GM18502 (cell line): ENCODE measurements around the gene RFC2.
"Not testable (repeated sequence)": the region's sequence is repeated elsewhere in the genome, so short reads cannot be mapped to it uniquely, and the experiment has no call there.

ENCODE experiments used
- ATAC-seq: cut with Tn5 transposase; IDR thresholded peaks from one replicate; pipeline ENCODE4 v1.9.1; 2021; ENCODE audit warnings: mild to moderate bottlenecking; ENCODE audit not compliant: unreplicated experiment, poor library complexity

RFC2 gene

GRCh38 chr7:74221713-74222112 lies 32.5 kb downstream of the RFC2 start:
- no peak for ATAC-seq

- no peak for ATAC-seq
Measured at GRCh38 chr7:74220229-74220628, 34.0 kb downstream of the RFC2 start.

- ATAC-seq: no peak
Measured at GRCh38 chr7:74219416-74219815, 34.8 kb downstream of the RFC2 start.

GRCh38 chr7:74218343-74218698 lies 35.9 kb downstream of the RFC2 start:
- no peak for ATAC-seq

- ATAC-seq: no peak
Measured at GRCh38 chr7:74217455-74218342, 36.5 kb downstream of the RFC2 start.

GRCh38 chr7:74216361-74216761 lies 37.8 kb downstream of the RFC2 start:
- ATAC-seq: no peak

GRCh38 chr7:74215921-74216320 lies 38.3 kb downstream of the RFC2 start:
- ATAC-seq: no peak

GRCh38 chr7:74214816-74215630 lies 39.2 kb downstream of the RFC2 start:
- ATAC-seq: no peak

- no peak for ATAC-seq
Measured at GRCh38 chr7:74212661-74213060, 41.5 kb downstream of the RFC2 start.

- ATAC-seq: not testable (repeated sequence)
Measured at GRCh38 chr7:74208241-74208640, 46.0 kb downstream of the RFC2 start.

- ATAC-seq: no peak
Measured at GRCh38 chr7:74207586-74207985, 46.6 kb downstream of the RFC2 start.

GRCh38 chr7:74206589-74207120 lies 47.5 kb downstream of the RFC2 start:
- no peak for ATAC-seq

- not testable (repeated sequence) for ATAC-seq
Measured at GRCh38 chr7:74206052-74206451, 48.1 kb downstream of the RFC2 start.

GRCh38 chr7:74203956-74204618 lies 50.1 kb downstream of the RFC2 start:
- no peak for ATAC-seq

GRCh38 chr7:74202841-74203556 lies 51.2 kb downstream of the RFC2 start:
- ATAC-seq: no peak

GRCh38 chr7:74199551-74200355 lies 54.4 kb downstream of the RFC2 start:
- ATAC-seq: no peak

GRCh38 chr7:74197449-74198124 lies 56.6 kb downstream of the RFC2 start:
- no peak for ATAC-seq

GRCh38 chr7:74195968-74196654 lies 58.1 kb downstream of the RFC2 start:
- ATAC-seq: not testable (repeated sequence)
